Endothelial cell of umbilical vein (primary cell): ENCODE measurements around the gene KDM5B. TPM values are rescaled to one million over a fixed set of nuclear protein-coding genes. Genes with fewer than 3 reads are reported as not detected.

Experiments
- BruUV-seq: library from RNA; stranded (reverse); fragments of 400-500 nt; replicated peaks from 2 replicates; lab custom pipeline; 2021; lab: Mats Ljungman, UMichigan
- CTCF ChIA-PET: fragments of 300-600, 350-600 bp; sonication (Branson Sonifier 250); formaldehyde crosslinking; loops from one replicate; lab custom pipeline; 2021; ENCODE audit warnings: antibody characterized with exemption, inconsistent platforms; lab: Charles Lee
- POLR2A ChIA-PET: fragments of 300-600, 350-600 bp; sonication (Branson Sonifier 250); formaldehyde crosslinking; loops from one replicate; lab custom pipeline; 2021; ENCODE audit warnings: antibody characterized with exemption, inconsistent platforms; lab: Charles Lee
- DNase-seq: peaks from one replicate; pipeline ENCODE4 v3.0.0-alpha.2; 2011; ENCODE audit warnings: low read depth, low spot score
- FAIRE-seq: peaks from 2 replicates; lab custom pipeline; 2011; peaks lifted over from hg19 to GRCh38; lab: Jason Lieb, UNC
- H2AFZ ChIP-seq: 2 replicates; pipeline ENCODE4 v1.6.0; 2012; ENCODE audit warnings: low read depth, low read length, control low read depth, inconsistent platforms
- H3K27ac ChIP-seq: 2 replicates; pipeline ENCODE4 v1.5.1; 2011; ENCODE audit warnings: low read depth, mild to moderate bottlenecking, control low read depth, low read length, moderate library complexity; ENCODE audit not compliant: insufficient read depth
- H3K27me3 ChIP-seq, 2 experiments: 2 replicates each; pipeline versions ENCODE4 v1.6.0 to v1.6.1; 2011; ENCODE audit warnings: low read length in 2 of 2, mixed read lengths in 1 of 2; ENCODE audit not compliant: control insufficient read depth in 2 of 2, insufficient read depth in 2 of 2
- H3K36me3 ChIP-seq, 2 experiments: 2 replicates in 1 of 2; 3 replicates in 1 of 2; pipeline ENCODE4 v1.5.1; 2011; ENCODE audit warnings: low read length in 2 of 2, mild to moderate bottlenecking in 1 of 2, moderate library complexity in 1 of 2; ENCODE audit not compliant: control insufficient read depth in 2 of 2, insufficient read depth in 2 of 2; ENCODE audit errors: extremely low read depth in 1 of 2
- H3K4me1 ChIP-seq: 3 replicates; pipeline ENCODE4 v1.5.1; 2011; ENCODE audit warnings: mild to moderate bottlenecking, low read length; ENCODE audit not compliant: control insufficient read depth, insufficient read depth; ENCODE audit errors: extremely low read depth
- H3K4me2 ChIP-seq: 2 replicates; pipeline ENCODE4 v1.6.1; 2011; ENCODE audit warnings: low read length, control low read depth, mixed read lengths; ENCODE audit not compliant: insufficient read depth
- H3K4me3 ChIP-seq, 3 experiments: fragments of 200-600 bp in 1 of 3; sonication (generic), shearing (Covaris generic) in 1 of 3; replicated peaks in 1 of 3; 2 replicates each; pipeline ENCODE4 v1.5.1; 2011 to 2016; ENCODE audit warnings: control low read depth in 3 of 3, low read length in 3 of 3, mild to moderate bottlenecking in 2 of 3, inconsistent platforms in 1 of 3, low read depth in 1 of 3, moderate library complexity in 1 of 3; ENCODE audit not compliant: insufficient read depth in 1 of 3
- H3K79me2 ChIP-seq: 2 replicates; pipeline ENCODE4 v1.6.0; 2012; ENCODE audit warnings: low read length, inconsistent platforms; ENCODE audit not compliant: control insufficient read depth, insufficient read depth
- H3K9ac ChIP-seq: replicated peaks from 2 replicates; pipeline ENCODE3; 2011; ENCODE audit warnings: low read length, control low read depth; ENCODE audit not compliant: insufficient read depth; ENCODE audit errors: extremely low read depth
- H3K9me1 ChIP-seq: replicated peaks from 3 replicates; pipeline ENCODE4 v1.6.0; 2011; ENCODE audit warnings: mild to moderate bottlenecking, low read length; ENCODE audit not compliant: control insufficient read depth, insufficient read depth; ENCODE audit errors: extremely low read depth
- H3K9me3 ChIP-seq: replicated peaks from 2 replicates; pipeline ENCODE4 v1.5.1; 2012; ENCODE audit warnings: low read length, inconsistent platforms; ENCODE audit not compliant: control insufficient read depth, insufficient read depth
- H4K20me1 ChIP-seq: replicated peaks from 2 replicates; pipeline ENCODE3; 2011; ENCODE audit warnings: mild to moderate bottlenecking, low read length; ENCODE audit not compliant: control insufficient read depth, insufficient read depth; ENCODE audit errors: extremely low read depth
- EZH2 ChIP-seq: IDR thresholded peaks from 2 replicates; pipeline ENCODE4 v1.6.1; 2012; ENCODE audit warnings: borderline replicate concordance, low read depth, mild to moderate bottlenecking, moderate library complexity, low read length, inconsistent platforms; ENCODE audit not compliant: severe bottlenecking
- FOS ChIP-seq: IDR thresholded peaks from 2 replicates; pipeline ENCODE4 v1.6.1; 2011; ENCODE audit warnings: mild to moderate bottlenecking, low read length, moderate library complexity, borderline replicate concordance; ENCODE audit not compliant: insufficient read depth
- GATA2 ChIP-seq: IDR thresholded peaks from 2 replicates; pipeline ENCODE4 v1.7.0; 2011; ENCODE audit warnings: low read depth, mild to moderate bottlenecking, moderate library complexity, mixed read lengths, low read length; ENCODE audit not compliant: insufficient read length, insufficient read depth
- JUN ChIP-seq: IDR thresholded peaks from 2 replicates; pipeline ENCODE4 v1.6.1; 2011; ENCODE audit warnings: borderline replicate concordance, low read depth; ENCODE audit not compliant: insufficient read length, insufficient read depth
- MYC ChIP-seq: IDR thresholded peaks from one replicate; pipeline ENCODE4 v1.6.1; 2011; ENCODE audit warnings: mild to moderate bottlenecking, low read depth, low read length
- POLR2AphosphoS5 ChIP-seq: IDR thresholded peaks from 2 replicates; pipeline ENCODE4 v1.6.1; 2012; ENCODE audit warnings: low read depth, mild to moderate bottlenecking, control low read depth, low read length, moderate library complexity; ENCODE audit not compliant: insufficient read depth
- dilution Hi-C: fragments of 300-500 bp; cut with MboI; formaldehyde crosslinking; loops from one replicate; pipeline ENCODE4 v1.15.0; 2019; ENCODE audit warnings: low sequenced_read_pairs; ENCODE audit not compliant: extremely low pct_ligation_motif_present
- intact Hi-C: fragments of 100-400 bp; cut with micrococcal nuclease; formaldehyde crosslinking; loops from one replicate; pipeline ENCODE4 v1.10.0; 2022
- polyA plus RNA-seq, 4 experiments: library from polyadenylated mRNA; depleted of rRNA in 3 of 4; stranded (reverse) in 3 of 4; unstranded in 1 of 4; fragments of >200 nt; gene quantifications; 2 replicates each; pipeline versions ENCODE4 v1.2.1 to v1.2.3, GENCODE V29; 2011 to 2012; ENCODE audit warnings: missing spikeins in 1 of 4
- total RNA-seq: library from RNA; stranded (reverse); gene quantifications from 2 replicates; pipeline ENCODE4 v1.2.3, GENCODE V29; 2021
- TF ChIP-seq, protein P1 (sequence below), 2 donors: IDR thresholded peaks; 1 replicate in 1 of 2; 2 replicates in 1 of 2; pipeline ENCODE4 v1.5.1; 2011; ENCODE audit warnings: low read length in 2 of 2, mild to moderate bottlenecking in 2 of 2, moderate library complexity in 2 of 2, control low read depth in 1 of 2, inconsistent platforms in 1 of 2, low read depth in 1 of 2; ENCODE audit not compliant: insufficient read depth in 1 of 2; ENCODE audit errors: extremely low read depth in 1 of 2
- TF ChIP-seq, protein P2 (sequence below): IDR thresholded peaks from 2 replicates; pipeline ENCODE4 v1.6.1; 2011; ENCODE audit not compliant: insufficient read depth, insufficient read length

The KDM5B gene
- total and polyA plus RNA-seq, 2 donors (not counting 3 experiments of a cell fraction or from before 2014, with no cell fraction given): 25.2 to 65.5 TPM

DNA sequence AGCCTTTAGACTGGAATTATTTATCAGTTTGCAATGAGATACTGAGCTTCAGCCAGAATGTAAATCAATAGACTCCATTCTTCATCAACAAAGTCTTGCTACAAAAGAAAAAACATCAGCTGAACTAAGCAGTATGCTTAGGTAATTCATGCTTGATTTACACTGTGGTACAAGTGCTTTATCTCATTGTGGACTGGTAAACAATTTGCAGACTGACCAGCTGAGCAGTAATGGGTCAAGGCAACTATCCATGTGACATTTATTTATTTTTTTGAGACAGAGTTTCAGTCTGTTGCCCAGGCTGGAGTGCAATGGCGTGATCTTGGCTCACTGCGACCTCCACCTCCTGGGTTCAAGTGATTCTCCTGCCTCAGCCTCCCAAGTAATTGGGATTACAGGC, 58.2 kb downstream of the KDM5B start:
- CTCF ChIA-PET: interaction anchor here (1.1 to 2.0 kb wide), 4 partner anchors 10 to 251 kb away, joined by 3 to 9 read pairs (median 4); no protein-coding TSS in a partner anchor
- dilution Hi-C loops: no loop called here
- no TSS peak for BruUV-seq

DNA sequence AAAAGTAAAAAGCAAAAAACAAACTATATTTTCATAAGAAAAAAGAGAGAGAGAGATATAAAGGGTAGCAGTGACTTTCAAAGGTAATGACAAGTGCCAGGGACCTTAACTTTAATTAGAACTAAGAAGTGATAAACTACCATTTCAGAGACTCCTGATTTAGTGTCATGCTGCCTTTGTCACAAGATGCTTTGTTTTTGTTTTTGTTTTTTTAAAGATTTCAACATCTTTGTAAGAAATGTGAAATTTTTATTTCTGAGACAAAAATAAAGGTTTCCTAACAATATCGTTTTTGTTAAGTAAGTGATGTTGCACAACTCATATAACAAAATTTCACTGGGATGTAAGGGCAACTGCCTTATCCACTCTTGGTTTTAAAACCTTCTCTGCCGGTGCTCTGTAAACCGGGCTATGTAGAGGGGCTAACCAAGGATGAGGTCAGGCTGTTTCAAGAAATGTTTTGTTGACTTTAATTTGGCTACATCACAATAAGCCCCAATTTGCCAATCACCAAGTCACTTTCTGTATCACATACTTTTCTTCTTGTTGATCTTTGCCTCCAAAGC, 62.8 kb downstream of the KDM5B start:
- Histone ChIP-seq H3K9me1 (no peaks in the 10 kb centered on the region), H3K79me2 (no peaks in the 10 kb centered on the region), H3K4me1 (no peaks in the 10 kb centered on the region), H3K4me2 (no peak overlapping the region), H3K4me3 (no peak overlapping the region), H2AFZ (no peak overlapping the region), H3K27me3 (no peaks in the 10 kb centered on the region), H3K9me3 (no peaks in the 10 kb centered on the region), H3K27ac (no peak overlapping the region), H4K20me1 (no peaks in the 10 kb centered on the region), H3K36me3 (peaks cover 18 to 27% of the 10 kb centered on the region in 2 experiments), H3K9ac (no peak overlapping the region)
- no peak for DNase-seq
- dilution Hi-C loops: no loop called here
- CTCF ChIA-PET: interaction anchor here (1.1 kb wide), 1 partner anchor 36 kb away, joined by 3 read pairs; no protein-coding TSS in a partner anchor
- peak; percentile 15 for FAIRE-seq
- BruUV-seq: no TSS peak
- intact Hi-C loops: no loop called here
- POLR2A ChIA-PET: no interaction called here
- no peak for TF ChIP-seq MYC
- TF ChIP-seq, protein P1, sequence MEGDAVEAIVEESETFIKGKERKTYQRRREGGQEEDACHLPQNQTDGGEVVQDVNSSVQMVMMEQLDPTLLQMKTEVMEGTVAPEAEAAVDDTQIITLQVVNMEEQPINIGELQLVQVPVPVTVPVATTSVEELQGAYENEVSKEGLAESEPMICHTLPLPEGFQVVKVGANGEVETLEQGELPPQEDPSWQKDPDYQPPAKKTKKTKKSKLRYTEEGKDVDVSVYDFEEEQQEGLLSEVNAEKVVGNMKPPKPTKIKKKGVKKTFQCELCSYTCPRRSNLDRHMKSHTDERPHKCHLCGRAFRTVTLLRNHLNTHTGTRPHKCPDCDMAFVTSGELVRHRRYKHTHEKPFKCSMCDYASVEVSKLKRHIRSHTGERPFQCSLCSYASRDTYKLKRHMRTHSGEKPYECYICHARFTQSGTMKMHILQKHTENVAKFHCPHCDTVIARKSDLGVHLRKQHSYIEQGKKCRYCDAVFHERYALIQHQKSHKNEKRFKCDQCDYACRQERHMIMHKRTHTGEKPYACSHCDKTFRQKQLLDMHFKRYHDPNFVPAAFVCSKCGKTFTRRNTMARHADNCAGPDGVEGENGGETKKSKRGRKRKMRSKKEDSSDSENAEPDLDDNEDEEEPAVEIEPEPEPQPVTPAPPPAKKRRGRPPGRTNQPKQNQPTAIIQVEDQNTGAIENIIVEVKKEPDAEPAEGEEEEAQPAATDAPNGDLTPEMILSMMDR (IDR thresholded peaks at IDR 0.05; ENCODE audit: extremely low read depth in 1 of 2, insufficient read depth in 1 of 2, low read depth in 1 of 2, low read length in 2 of 2): no peak
- TF ChIP-seq, protein P2, sequence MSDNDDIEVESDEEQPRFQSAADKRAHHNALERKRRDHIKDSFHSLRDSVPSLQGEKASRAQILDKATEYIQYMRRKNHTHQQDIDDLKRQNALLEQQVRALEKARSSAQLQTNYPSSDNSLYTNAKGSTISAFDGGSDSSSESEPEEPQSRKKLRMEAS: no peak

More for the DNA sequence above, 58.2 kb downstream of the KDM5B start:
- Histone ChIP-seq H4K20me1 (no peaks in the 10 kb centered on the region), H3K4me2 (no peak overlapping the region), H3K9me1 (no peaks in the 10 kb centered on the region), H3K4me3 (no peak overlapping the region), H3K27ac (no peak overlapping the region), H3K9me3 (no peaks in the 10 kb centered on the region), H3K27me3 (no peaks in the 10 kb centered on the region), H3K36me3 (peaks cover 19 to 24% of the 10 kb centered on the region in 2 experiments), H3K9ac (no peak overlapping the region), H2AFZ (no peak overlapping the region), H3K4me1 (no peaks in the 10 kb centered on the region), H3K79me2 (no peaks in the 10 kb centered on the region)
- no peak for DNase-seq
- FAIRE-seq: no peak
- intact Hi-C loops: no loop called here
- POLR2A ChIA-PET: no interaction called here
- TF ChIP-seq GATA2 (no peak), POLR2AphosphoS5 (no peak), JUN (no peak), EZH2 (no peak), FOS (no peak)
- TF ChIP-seq, protein P2: no peak
